ENCODE measurements around the gene SMIM7. TPM values are rescaled to one million over a fixed set of nuclear protein-coding genes. Genes with fewer than 3 reads are reported as not detected.

Gene SMIM7
- total RNA-seq, 1 donor from 2014 or later, result 80.2 TPM

- TF ChIP-seq, protein P1, sequence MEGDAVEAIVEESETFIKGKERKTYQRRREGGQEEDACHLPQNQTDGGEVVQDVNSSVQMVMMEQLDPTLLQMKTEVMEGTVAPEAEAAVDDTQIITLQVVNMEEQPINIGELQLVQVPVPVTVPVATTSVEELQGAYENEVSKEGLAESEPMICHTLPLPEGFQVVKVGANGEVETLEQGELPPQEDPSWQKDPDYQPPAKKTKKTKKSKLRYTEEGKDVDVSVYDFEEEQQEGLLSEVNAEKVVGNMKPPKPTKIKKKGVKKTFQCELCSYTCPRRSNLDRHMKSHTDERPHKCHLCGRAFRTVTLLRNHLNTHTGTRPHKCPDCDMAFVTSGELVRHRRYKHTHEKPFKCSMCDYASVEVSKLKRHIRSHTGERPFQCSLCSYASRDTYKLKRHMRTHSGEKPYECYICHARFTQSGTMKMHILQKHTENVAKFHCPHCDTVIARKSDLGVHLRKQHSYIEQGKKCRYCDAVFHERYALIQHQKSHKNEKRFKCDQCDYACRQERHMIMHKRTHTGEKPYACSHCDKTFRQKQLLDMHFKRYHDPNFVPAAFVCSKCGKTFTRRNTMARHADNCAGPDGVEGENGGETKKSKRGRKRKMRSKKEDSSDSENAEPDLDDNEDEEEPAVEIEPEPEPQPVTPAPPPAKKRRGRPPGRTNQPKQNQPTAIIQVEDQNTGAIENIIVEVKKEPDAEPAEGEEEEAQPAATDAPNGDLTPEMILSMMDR (IDR thresholded peaks at IDR 0.05; ENCODE audit: unreplicated experiment), result no peak
- Mint-ChIP-seq H3K9me3 (no peaks in the 10 kb centered on the region), H3K27ac (no peak overlapping the region), H3K4me1 (peaks cover 9% of the 10 kb centered on the region), H3K27me3 (ENCODE audit: low read depth) (no peaks in the 10 kb centered on the region), H3K36me3 (no peaks in the 10 kb centered on the region), H3K4me3 (no peak overlapping the region)
- no peak for DNase-seq (ENCODE audit: low spot score in 2 of 2, unreplicated experiment in 2 of 2)
Observed at GRCh38 chr19:16621165-16621800, 38.7 kb downstream of the SMIM7 start.

- Mint-ChIP-seq H3K4me1 (peaks cover 3% of the 10 kb centered on the region), H3K9me3 (no peaks in the 10 kb centered on the region), H3K4me3 (no peak overlapping the region), H3K27me3 (ENCODE audit: low read depth) (no peaks in the 10 kb centered on the region), H3K36me3 (no peaks in the 10 kb centered on the region), H3K27ac (no peak overlapping the region)
- no peak for DNase-seq (ENCODE audit: low spot score in 2 of 2, unreplicated experiment in 2 of 2)
- TF ChIP-seq, protein P1 (IDR thresholded peaks at IDR 0.05; ENCODE audit: unreplicated experiment), result no peak
Observed at GRCh38 chr19:16620584-16620983, 39.4 kb downstream of the SMIM7 start.

GRCh38 chr19:16620018-16620417 lies 39.9 kb downstream of the SMIM7 start:
- DNase-seq (ENCODE audit: low spot score in 2 of 2, unreplicated experiment in 2 of 2), result no peak
- TF ChIP-seq, protein P1 (IDR thresholded peaks at IDR 0.05; ENCODE audit: unreplicated experiment), result no peak
- no peaks in the 10 kb centered on the region for H3K36me3 Mint-ChIP-seq
- H3K27ac Mint-ChIP-seq, result no peak overlapping the region
- peaks cover 2% of the 10 kb centered on the region for H3K4me1 Mint-ChIP-seq
- H3K9me3 Mint-ChIP-seq, result no peaks in the 10 kb centered on the region
- H3K27me3 Mint-ChIP-seq (ENCODE audit: low read depth), result no peaks in the 10 kb centered on the region
- H3K4me3 Mint-ChIP-seq, result no peak overlapping the region

DNA sequence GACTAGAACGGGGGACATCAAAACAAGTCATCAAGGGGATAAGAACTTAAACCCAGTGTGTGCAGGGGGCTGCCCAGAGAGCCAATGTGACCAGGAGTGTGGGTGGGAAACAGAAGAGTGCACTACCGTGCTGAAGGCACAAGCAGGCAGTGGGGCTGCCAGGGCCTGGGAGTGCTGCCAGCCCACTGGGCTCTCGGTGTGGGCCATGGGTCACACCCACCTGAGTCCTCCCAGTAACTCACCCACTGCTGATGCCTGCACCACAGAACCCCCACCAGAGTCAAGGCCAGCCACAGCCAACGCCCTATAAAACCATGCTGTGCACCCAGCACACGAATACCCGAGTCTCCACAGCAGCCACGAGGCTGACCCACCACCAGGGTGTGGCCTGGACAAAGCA lies 40.5 kb downstream of the SMIM7 start:
- Mint-ChIP-seq H3K4me3 (no peak overlapping the region), H3K27ac (no peak overlapping the region)

DNA sequence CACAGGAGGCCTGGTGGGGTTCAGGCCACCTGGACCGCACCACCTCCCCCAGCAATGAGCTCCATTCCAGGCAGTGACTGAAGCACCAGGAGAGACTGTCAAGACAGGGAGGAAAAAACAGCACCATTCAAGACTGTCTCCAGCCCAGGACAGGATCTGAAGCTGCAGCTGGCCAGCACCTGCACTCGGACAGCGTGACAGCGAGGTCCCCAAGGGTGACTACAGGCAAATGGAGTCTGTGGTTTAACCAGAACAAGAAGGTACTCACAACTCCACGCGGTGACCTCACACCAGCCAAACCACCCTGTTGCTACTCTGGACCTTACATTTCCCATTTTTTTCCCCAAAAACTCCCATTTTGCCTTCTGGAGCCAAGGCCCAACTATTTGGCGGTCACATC lies 41.7 kb downstream of the SMIM7 start:
- TF ChIP-seq, protein P1 (IDR thresholded peaks at IDR 0.05; ENCODE audit: unreplicated experiment), result no peak
- no peak overlapping the region for H3K4me3 Mint-ChIP-seq
- no peak for DNase-seq (ENCODE audit: low spot score in 2 of 2, unreplicated experiment in 2 of 2)
- no peaks in the 10 kb centered on the region for H3K27me3 Mint-ChIP-seq (ENCODE audit: low read depth)
- H3K9me3 Mint-ChIP-seq, result no peaks in the 10 kb centered on the region
- H3K36me3 Mint-ChIP-seq, result no peaks in the 10 kb centered on the region
- peaks cover 6% of the 10 kb centered on the region for H3K4me1 Mint-ChIP-seq
- H3K27ac Mint-ChIP-seq, result no peak overlapping the region

More for the DNA sequence above, 40.5 kb downstream of the SMIM7 start:
- H3K9me3 Mint-ChIP-seq, result no peaks in the 10 kb centered on the region
- H3K27me3 Mint-ChIP-seq (ENCODE audit: low read depth), result no peaks in the 10 kb centered on the region
- TF ChIP-seq, protein P1 (IDR thresholded peaks at IDR 0.05; ENCODE audit: unreplicated experiment), result no peak
- peaks cover 6% of the 10 kb centered on the region for H3K4me1 Mint-ChIP-seq
- DNase-seq (ENCODE audit: low spot score in 2 of 2, unreplicated experiment in 2 of 2), result no peak
- no peaks in the 10 kb centered on the region for H3K36me3 Mint-ChIP-seq
